Stimulated activated CD4-positive, alpha-beta T cell treated with anti-CD3 and anti-CD28 coated beads, TNF-alpha, amount 100 ng/mL, for 1 hour (primary cell): ENCODE results near the gene PIGP.
"Not testable (repeated sequence)": the region's sequence is repeated elsewhere in the genome, so short reads cannot be mapped to it uniquely, and the experiment has no call there.

Experiments used
- DNase-seq, 3 donors: peaks; one replicate each; pipeline ENCODE4 v3.0.0-alpha.2; 2020; ENCODE audit warnings: low read depth in 3 of 3, low spot score in 1 of 3

The PIGP gene

GRCh38 chr21:37076087-37076850 is 3.4 kb upstream of the PIGP start:
- no peak for DNase-seq

- no peak for DNase-seq
These were observed 2.4 kb upstream of the PIGP start for GRCh38 chr21:37075214-37075770.

GRCh38 chr21:37074546-37074945 is 1.7 kb upstream of the PIGP start:
- DNase-seq, result no peak

- DNase-seq, result no peak
These were observed 1.3 kb upstream of the PIGP start for GRCh38 chr21:37074197-37074510.

- peak in 2 of 3 donors; percentile 26 to 31 for DNase-seq
These were observed 736 bp upstream of the PIGP start for GRCh38 chr21:37073417-37074196.

GRCh38 chr21:37072274-37072987 is 440 bp downstream of the PIGP start:
- DNase-seq, result peak; percentile 24 to 57 (median 49)

GRCh38 chr21:37071561-37072273 is 1.2 kb downstream of the PIGP start:
- no peak for DNase-seq

- DNase-seq, result no peak
These were observed 7.2 kb downstream of the PIGP start for GRCh38 chr21:37065561-37066177.

- DNase-seq, result no peak
These were observed 8.0 kb downstream of the PIGP start for GRCh38 chr21:37064841-37065240.

- DNase-seq, result no peak
These were observed 9.4 kb downstream of the PIGP start for GRCh38 chr21:37063433-37063832.

GRCh38 chr21:37062593-37062935 is 10.3 kb downstream of the PIGP start:
- DNase-seq, result no peak

- DNase-seq, result no peak
These were observed 10.8 kb downstream of the PIGP start for GRCh38 chr21:37061926-37062592.

- DNase-seq, result no peak
These were observed 12.6 kb downstream of the PIGP start for GRCh38 chr21:37060296-37060695.

- DNase-seq, result no peak
These were observed 13.7 kb downstream of the PIGP start for GRCh38 chr21:37059181-37059580.

- DNase-seq, result no peak
These were observed 14.6 kb downstream of the PIGP start for GRCh38 chr21:37058261-37058660.

- DNase-seq, result no peak
These were observed 15.3 kb downstream of the PIGP start for GRCh38 chr21:37057614-37058013.

- DNase-seq, result no peak
These were observed 17.5 kb downstream of the PIGP start for GRCh38 chr21:37055271-37055855.

GRCh38 chr21:37049741-37050140 is 23.1 kb downstream of the PIGP start:
- DNase-seq, result not testable (repeated sequence)

GRCh38 chr21:37047079-37047478 is 25.8 kb downstream of the PIGP start:
- DNase-seq, result no peak

GRCh38 chr21:37045556-37045955 is 27.3 kb downstream of the PIGP start:
- no peak for DNase-seq
